HL-60 (cell line): ENCODE data around the gene PABPN1.

ENCODE experiments used
- DNase-seq, 2 experiments: peaks; one replicate each; pipeline ENCODE4 v3.0.0-alpha.2; 2010 to 2020; ENCODE audit warnings: low read depth in 1 of 2, low spot score in 1 of 2
- H3K27ac ChIP-seq: fragments of 250-450 bp; sonication (Bioruptor Pico); replicated peaks from 2 replicates; pipeline ENCODE4 v1.5.1; 2020; ENCODE audit warnings: mild to moderate bottlenecking, moderate library complexity
- H3K27me3 ChIP-seq: fragments of 250-450 bp; sonication (Bioruptor Pico); 2 replicates; pipeline ENCODE4 v1.5.1; 2021; ENCODE audit warnings: mild to moderate bottlenecking, moderate library complexity; ENCODE audit not compliant: insufficient read depth, poor library complexity, severe bottlenecking
- H3K4me3 ChIP-seq: replicated peaks from 2 replicates; pipeline ENCODE4 v1.5.1; 2011; ENCODE audit warnings: mild to moderate bottlenecking, control low read depth, low read length; ENCODE audit not compliant: insufficient read depth
- CTCF ChIP-seq: IDR thresholded peaks from one replicate; pipeline ENCODE4 v1.5.1; 2011; ENCODE audit warnings: low read length, control low read depth, inconsistent platforms; ENCODE audit not compliant: insufficient read depth
- GABPA ChIP-seq: IDR thresholded peaks from 2 replicates; pipeline ENCODE4 v1.6.1; 2012; ENCODE audit warnings: low read depth
- POLR2AphosphoS5 ChIP-seq: IDR thresholded peaks from 2 replicates; pipeline ENCODE4 v1.6.1; 2012; ENCODE audit warnings: low read depth
- REST ChIP-seq: IDR thresholded peaks from 2 replicates; pipeline ENCODE4 v1.6.1; 2012; ENCODE audit warnings: low read depth; ENCODE audit not compliant: insufficient replicate concordance
- SPI1 ChIP-seq: IDR thresholded peaks from 2 replicates; pipeline ENCODE4 v1.6.1; 2012; ENCODE audit warnings: low read depth, mild to moderate bottlenecking, borderline replicate concordance

PABPN1 gene

GRCh38 chr14:23308721-23309445 is 12.4 kb upstream of the PABPN1 start:
- H3K27ac ChIP-seq, result no peak overlapping the region
- TF ChIP-seq POLR2AphosphoS5 (no peak), REST (no peak), GABPA (no peak), SPI1 (no peak), CTCF (no peak)
- H3K4me3 ChIP-seq, result no peak overlapping the region
- H3K27me3 ChIP-seq, result no peaks in the 10 kb centered on the region
- DNase-seq, result no peak

GRCh38 chr14:23310546-23310945 is 10.7 kb upstream of the PABPN1 start:
- no peak for TF ChIP-seq POLR2AphosphoS5
- TF ChIP-seq REST, result no peak
- TF ChIP-seq GABPA, result no peak
- TF ChIP-seq CTCF, result no peak
- TF ChIP-seq SPI1, result no peak
- H3K27ac ChIP-seq, result no peak overlapping the region
- H3K27me3 ChIP-seq, result no peaks in the 10 kb centered on the region
- no peak for DNase-seq
- no peak overlapping the region for H3K4me3 ChIP-seq

- TF ChIP-seq REST (no peak), CTCF (no peak), POLR2AphosphoS5 (no peak), SPI1 (no peak)
- no peak for DNase-seq
- H3K27me3 ChIP-seq, result no peaks in the 10 kb centered on the region
- no peak overlapping the region for H3K27ac ChIP-seq
- H3K4me3 ChIP-seq, result no peak overlapping the region
Observed at GRCh38 chr14:23316300-23316699, 5.0 kb upstream of the PABPN1 start.
